Omental fat pad (tissue), 4 donors: ENCODE results near the gene PML. TPM values are rescaled to one million over a fixed set of nuclear protein-coding genes. Genes with fewer than 3 reads are reported as not detected.

Experiments used
- ATAC-seq: fragments of 150-250 bp; one replicate; pipeline ENCODE4 v1.9.1; 2016; ENCODE audit warnings: mild to moderate bottlenecking, moderate library complexity; ENCODE audit not compliant: low FRiP score
- DNase-seq: peaks from one replicate; pipeline ENCODE4 v3.0.0-alpha.2; 2019; ENCODE audit warnings: low spot score
- total RNA-seq, 4 donors: library from RNA; depleted of rRNA; stranded (reverse); fragments of >200 nt; gene quantifications; one replicate each; pipeline ENCODE4 v1.1.0, GENCODE V29; 2016
- TF ChIP-seq, protein P1 (sequence below), 3 donors: fragments of 450-650 bp; IDR thresholded peaks; one replicate each; pipeline ENCODE4 v1.5.1; 2016 to 2017; ENCODE audit warnings: antibody characterized with exemption in 3 of 3, mild to moderate bottlenecking in 3 of 3, moderate library complexity in 2 of 3

PML gene
- total RNA-seq, 4 donors from 2014 or later: 39.3 to 172 (median 86.5) TPM

DNA sequence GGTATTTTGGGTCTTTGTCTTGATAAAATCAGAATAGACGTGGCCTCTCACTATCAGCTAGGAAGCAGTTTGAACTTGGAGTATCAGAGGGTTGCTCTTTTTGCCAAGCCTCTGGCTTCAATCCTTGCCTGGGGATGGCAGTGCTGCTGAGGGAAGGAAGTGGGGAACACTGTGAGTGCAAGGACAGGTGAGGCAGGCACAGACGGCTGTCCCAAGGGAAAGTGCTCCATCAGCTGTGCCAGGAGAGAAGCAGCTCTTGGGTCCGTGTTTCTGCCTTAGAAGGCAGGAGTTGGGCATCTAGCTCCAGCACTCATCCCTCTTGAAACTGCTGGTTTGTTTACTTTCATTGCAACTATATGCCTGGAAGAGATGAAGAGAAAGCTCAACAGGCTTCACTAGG lies 33.2 kb downstream of the PML start:
- TF ChIP-seq, protein P1, sequence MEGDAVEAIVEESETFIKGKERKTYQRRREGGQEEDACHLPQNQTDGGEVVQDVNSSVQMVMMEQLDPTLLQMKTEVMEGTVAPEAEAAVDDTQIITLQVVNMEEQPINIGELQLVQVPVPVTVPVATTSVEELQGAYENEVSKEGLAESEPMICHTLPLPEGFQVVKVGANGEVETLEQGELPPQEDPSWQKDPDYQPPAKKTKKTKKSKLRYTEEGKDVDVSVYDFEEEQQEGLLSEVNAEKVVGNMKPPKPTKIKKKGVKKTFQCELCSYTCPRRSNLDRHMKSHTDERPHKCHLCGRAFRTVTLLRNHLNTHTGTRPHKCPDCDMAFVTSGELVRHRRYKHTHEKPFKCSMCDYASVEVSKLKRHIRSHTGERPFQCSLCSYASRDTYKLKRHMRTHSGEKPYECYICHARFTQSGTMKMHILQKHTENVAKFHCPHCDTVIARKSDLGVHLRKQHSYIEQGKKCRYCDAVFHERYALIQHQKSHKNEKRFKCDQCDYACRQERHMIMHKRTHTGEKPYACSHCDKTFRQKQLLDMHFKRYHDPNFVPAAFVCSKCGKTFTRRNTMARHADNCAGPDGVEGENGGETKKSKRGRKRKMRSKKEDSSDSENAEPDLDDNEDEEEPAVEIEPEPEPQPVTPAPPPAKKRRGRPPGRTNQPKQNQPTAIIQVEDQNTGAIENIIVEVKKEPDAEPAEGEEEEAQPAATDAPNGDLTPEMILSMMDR (IDR thresholded peaks at IDR 0.05): no peak
- DNase-seq: no peak
- ATAC-seq: no peak

DNA sequence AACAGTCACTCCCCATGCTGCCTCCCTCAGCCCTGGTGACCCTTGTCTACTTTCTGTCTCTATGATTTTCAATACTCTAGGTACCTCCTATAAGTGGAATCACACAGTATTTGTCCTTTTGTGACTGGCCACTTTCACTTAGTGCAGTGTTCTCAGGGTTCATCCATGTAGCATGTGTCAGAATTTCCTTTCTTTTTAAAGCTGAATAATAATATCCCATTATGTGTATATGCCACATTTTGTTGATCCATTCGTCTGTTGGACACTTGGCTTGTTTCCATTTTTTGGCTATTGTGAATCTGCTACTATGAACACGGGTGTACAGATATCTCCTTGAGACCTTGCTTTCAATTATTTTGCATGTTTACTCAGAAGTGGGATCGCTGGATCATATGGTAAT lies 34.1 kb downstream of the PML start:
- ATAC-seq (no peak), DNase-seq (no peak)
- TF ChIP-seq, protein P1 (IDR thresholded peaks at IDR 0.05): no peak

DNA sequence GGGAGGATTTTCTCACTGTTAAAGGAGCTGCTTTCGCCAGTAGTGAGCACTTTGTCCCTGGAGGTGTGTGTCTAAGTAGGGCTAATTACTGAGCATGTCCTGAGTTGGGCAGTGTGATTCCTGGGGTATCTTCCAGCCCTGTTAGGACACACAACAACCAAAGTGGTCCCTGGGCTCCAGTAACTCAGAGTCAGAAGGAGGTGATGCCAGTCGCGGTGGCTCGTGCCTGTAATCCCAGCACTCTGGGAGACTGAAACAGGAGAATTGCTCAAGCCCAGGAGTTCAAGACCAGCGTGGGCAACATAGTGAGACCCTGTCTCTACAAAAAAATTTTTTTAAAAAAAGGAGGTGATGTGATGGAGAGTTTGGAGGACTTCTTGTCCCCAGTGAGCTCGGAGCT lies 37.5 kb downstream of the PML start:
- DNase-seq (no peak), ATAC-seq (no peak)
- TF ChIP-seq, protein P1 (IDR thresholded peaks at IDR 0.05): no peak

DNA sequence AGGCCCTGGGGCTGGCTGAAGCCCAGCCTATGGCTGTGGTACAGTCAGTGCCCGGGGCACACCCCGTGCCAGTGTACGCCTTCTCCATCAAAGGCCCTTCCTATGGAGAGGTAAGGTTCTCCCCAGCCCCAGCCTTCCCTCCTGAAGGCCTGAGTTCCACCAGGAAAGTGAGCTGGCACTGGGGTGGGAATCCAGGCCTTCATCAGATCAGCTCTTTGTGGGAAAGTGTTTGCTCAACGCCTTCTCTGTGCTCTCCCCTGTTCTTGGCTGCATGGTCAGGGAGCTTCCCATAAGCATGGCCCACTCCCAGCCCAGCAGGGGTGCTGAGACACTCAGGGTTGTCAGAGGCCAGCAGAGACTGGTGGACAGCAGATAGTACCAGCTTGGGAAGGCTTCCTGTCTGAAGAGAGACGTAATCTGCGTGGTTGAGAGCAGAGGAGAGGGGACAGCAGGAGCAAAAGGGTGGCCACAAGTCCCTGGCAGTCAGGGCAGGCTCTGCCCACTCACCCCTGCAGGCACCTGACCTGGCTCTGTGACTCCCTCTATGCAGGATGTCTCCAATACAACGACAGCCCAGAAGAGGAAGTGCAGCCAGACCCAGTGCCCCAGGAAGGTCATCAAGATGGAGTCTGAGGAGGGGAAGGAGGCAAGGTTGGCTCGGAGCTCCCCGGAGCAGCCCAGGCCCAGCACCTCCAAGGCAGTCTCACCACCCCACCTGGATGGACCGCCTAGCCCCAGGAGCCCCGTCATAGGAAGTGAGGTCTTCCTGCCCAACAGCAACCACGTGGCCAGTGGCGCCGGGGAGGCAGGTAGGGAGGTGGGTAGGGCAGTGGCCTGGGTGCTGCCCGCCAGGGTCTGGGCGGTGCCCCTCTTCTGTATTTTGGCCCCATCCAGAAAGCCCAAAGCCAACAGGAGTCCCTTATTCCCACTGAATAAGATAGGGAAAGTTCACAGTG lies 38.4 kb downstream of the PML start:
- ATAC-seq (no peak), DNase-seq (no peak)
- TF ChIP-seq, protein P1 (IDR thresholded peaks at IDR 0.05): no peak

DNA sequence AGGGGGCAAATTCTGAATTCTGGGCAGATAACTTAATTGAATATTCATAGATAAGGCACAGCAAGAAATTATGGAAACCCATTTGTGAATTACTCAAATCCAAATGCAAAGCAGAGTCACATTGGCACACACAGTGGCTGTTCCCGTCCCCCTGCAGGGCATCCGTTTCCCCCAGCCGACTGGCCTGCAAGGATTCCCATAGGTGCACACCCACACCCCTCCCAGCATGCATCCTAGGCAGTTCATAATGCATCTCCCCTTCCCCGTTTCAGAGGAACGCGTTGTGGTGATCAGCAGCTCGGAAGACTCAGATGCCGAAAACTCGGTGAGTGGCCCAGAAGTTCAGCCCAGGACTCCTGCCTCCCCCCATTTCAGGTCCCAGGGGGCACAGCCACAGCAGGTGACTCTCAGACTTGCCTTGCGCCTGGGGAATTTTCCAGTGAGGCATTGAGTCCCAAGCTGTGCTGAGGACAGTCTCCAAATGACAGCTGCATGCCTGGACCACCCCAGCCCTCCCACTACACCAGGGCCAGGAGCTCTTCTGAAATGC lies 39.8 kb downstream of the PML start:
- no peak for ATAC-seq
- DNase-seq: no peak
- TF ChIP-seq, protein P1 (IDR thresholded peaks at IDR 0.05): no peak

DNA sequence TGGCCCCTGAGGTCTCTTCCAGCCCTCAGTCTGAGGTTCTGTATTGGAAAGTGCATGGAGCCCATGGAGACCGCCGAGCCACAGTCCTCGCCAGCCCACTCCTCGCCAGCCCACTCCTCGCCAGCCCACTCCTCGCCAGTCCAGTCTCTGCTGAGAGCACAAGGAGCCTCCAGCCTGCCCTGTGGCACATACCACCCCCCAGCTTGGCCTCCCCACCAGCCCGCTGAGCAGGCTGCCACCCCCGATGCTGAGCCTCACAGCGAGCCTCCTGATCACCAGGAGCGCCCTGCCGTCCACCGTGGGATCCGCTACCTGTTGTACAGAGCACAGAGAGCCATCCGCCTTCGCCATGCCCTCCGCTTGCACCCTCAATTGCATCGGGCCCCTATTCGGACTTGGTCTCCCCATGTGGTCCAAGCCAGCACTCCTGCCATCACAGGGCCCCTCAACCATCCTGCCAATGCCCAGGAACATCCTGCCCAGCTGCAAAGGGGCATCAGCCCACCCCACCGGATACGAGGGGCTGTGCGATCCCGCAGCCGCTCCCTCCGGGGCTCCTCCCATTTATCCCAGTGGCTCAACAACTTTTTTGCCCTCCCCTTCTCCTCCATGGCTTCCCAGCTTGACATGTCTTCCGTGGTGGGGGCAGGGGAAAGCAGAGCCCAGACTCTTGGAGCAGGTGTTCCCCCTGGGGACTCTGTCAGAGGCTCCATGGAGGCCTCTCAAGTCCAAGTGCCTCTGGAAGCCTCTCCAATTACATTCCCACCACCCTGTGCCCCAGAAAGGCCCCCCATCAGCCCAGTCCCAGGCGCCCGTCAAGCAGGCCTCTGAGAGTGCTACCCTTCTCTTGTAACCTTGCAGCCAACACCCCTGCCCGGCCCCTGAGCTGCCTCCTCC lies 40.9 kb downstream of the PML start:
- no peak for DNase-seq
- TF ChIP-seq, protein P1 (IDR thresholded peaks at IDR 0.05): no peak

More for the DNA sequence above, 40.9 kb downstream of the PML start:
- no peak for ATAC-seq
